ENCODE measurements around the gene SHISA9. TPM values are rescaled to one million over a fixed set of nuclear protein-coding genes. Genes with fewer than 3 reads are reported as not detected.

The SHISA9 gene
- total RNA-seq, 4 donors from 2014 or later: 3.6 to 10.8 (median 4.6) TPM

- Histone ChIP-seq H3K9me3 (peaks cover 0 to 4% (median 0%) of the 10 kb centered on the region in 4 donors), H3K4me1 (no peaks in the 10 kb centered on the region)
- 45% methylated on average over 2 of the region's 2 CpGs for WGBS
Observed at GRCh38 chr16:12964461-12964860, 63.1 kb downstream of the SHISA9 start.

GRCh38 chr16:12965274-12965804, 63.9 kb downstream of the SHISA9 start:
- Histone ChIP-seq H3K4me3 (no peak overlapping the region), H3K27ac (replicated peaks in 1 of 4) (no peak overlapping the region), H3K9me3 (peaks cover 0 to 4% (median 0%) of the 10 kb centered on the region in 4 donors), H3K4me1 (no peaks in the 10 kb centered on the region), H3K27me3 (peaks cover 0 to 5% (median 0%) of the 10 kb centered on the region in 4 donors), H3K36me3 (no peaks in the 10 kb centered on the region)
- TF ChIP-seq EP300 (IDR thresholded peaks at IDR 0.05): no peak
- no peak for TF ChIP-seq POLR2A (IDR thresholded peaks at IDR 0.05; ENCODE audit: low read depth)
- TF ChIP-seq POLR2AphosphoS5 (IDR thresholded peaks at IDR 0.05): no peak
- no peak for TF ChIP-seq CTCF (IDR thresholded peaks at IDR 0.05)
- DNase-seq (ENCODE audit: extremely low spot score): no peak
- intact Hi-C loops (cut with DNase I): no loop called here
- 71% methylated on average over 7 of the region's 7 CpGs for whole genome bisulfite sequencing

More at GRCh38 chr16:12964461-12964860, 63.1 kb downstream of the SHISA9 start:
- no peak for TF ChIP-seq POLR2A (IDR thresholded peaks at IDR 0.05; ENCODE audit: low read depth)
- TF ChIP-seq EP300 (IDR thresholded peaks at IDR 0.05): no peak
- TF ChIP-seq POLR2AphosphoS5 (IDR thresholded peaks at IDR 0.05): no peak
- no peak for DNase-seq (ENCODE audit: extremely low spot score)
- H3K27ac ChIP-seq (replicated peaks in 1 of 4): no peak overlapping the region
- H3K36me3 ChIP-seq: no peaks in the 10 kb centered on the region
- no peak overlapping the region for H3K4me3 ChIP-seq
- peaks cover 0 to 5% (median 0%) of the 10 kb centered on the region in 4 donors for H3K27me3 ChIP-seq
- intact Hi-C loops (cut with DNase I): no loop called here

- TF ChIP-seq POLR2AphosphoS5 (IDR thresholded peaks at IDR 0.05): no peak
- 6% methylated on average over 2 of the region's 2 CpGs for WGBS
- Histone ChIP-seq H3K4me3 (no peak overlapping the region), H3K9me3 (no peaks in the 10 kb centered on the region), H3K27me3 (peaks cover 0 to 13% (median 0%) of the 10 kb centered on the region in 4 donors), H3K27ac (replicated peaks in 1 of 4) (no peak overlapping the region), H3K4me1 (no peaks in the 10 kb centered on the region), H3K36me3 (no peaks in the 10 kb centered on the region)
- intact Hi-C loops (cut with DNase I): no loop called here
- DNase-seq (ENCODE audit: extremely low spot score): no peak
Observed at GRCh38 chr16:12971241-12971640, 69.8 kb downstream of the SHISA9 start.

GRCh38 chr16:12972246-12972645, 70.8 kb downstream of the SHISA9 start:
- peaks cover 0 to 13% (median 0%) of the 10 kb centered on the region in 4 donors for H3K27me3 ChIP-seq
- DNase-seq (ENCODE audit: extremely low spot score): no peak
- 98% methylated on average over 3 of the region's 3 CpGs for WGBS
- intact Hi-C loops (cut with DNase I): no loop called here
- H3K4me3 ChIP-seq: no peak overlapping the region
- H3K27ac ChIP-seq (replicated peaks in 1 of 4): no peak overlapping the region
- no peaks in the 10 kb centered on the region for H3K36me3 ChIP-seq
- no peak for TF ChIP-seq EP300 (IDR thresholded peaks at IDR 0.05)
- TF ChIP-seq POLR2AphosphoS5 (IDR thresholded peaks at IDR 0.05): no peak
- TF ChIP-seq CTCF (IDR thresholded peaks at IDR 0.05): no peak
- no peak for TF ChIP-seq POLR2A (IDR thresholded peaks at IDR 0.05; ENCODE audit: low read depth)
- no peaks in the 10 kb centered on the region for H3K4me1 ChIP-seq
- H3K9me3 ChIP-seq: no peaks in the 10 kb centered on the region

GRCh38 chr16:12975766-12976165, 74.4 kb downstream of the SHISA9 start:
- WGBS: 98% methylated on average over 3 of the region's 3 CpGs

GRCh38 chr16:12976496-12976895, 75.1 kb downstream of the SHISA9 start:
- Histone ChIP-seq H3K36me3 (no peaks in the 10 kb centered on the region), H3K9me3 (peaks cover 0 to 14% (median 4%) of the 10 kb centered on the region in 4 donors), H3K4me1 (no peaks in the 10 kb centered on the region), H3K27ac (replicated peaks in 1 of 4) (no peak overlapping the region), H3K4me3 (no peak overlapping the region), H3K27me3 (peaks cover 0 to 9% (median 0%) of the 10 kb centered on the region in 4 donors)
- intact Hi-C loops (cut with DNase I): no loop called here
- TF ChIP-seq POLR2A (IDR thresholded peaks at IDR 0.05; ENCODE audit: low read depth) (no peak), EP300 (IDR thresholded peaks at IDR 0.05) (no peak), CTCF (IDR thresholded peaks at IDR 0.05) (no peak), POLR2AphosphoS5 (IDR thresholded peaks at IDR 0.05) (no peak)
- WGBS: 69% methylated on average over 2 of the region's 2 CpGs
- no peak for DNase-seq (ENCODE audit: extremely low spot score)

More at GRCh38 chr16:12975766-12976165, 74.4 kb downstream of the SHISA9 start:
- Histone ChIP-seq H3K27me3 (peaks cover 0 to 13% (median 0%) of the 10 kb centered on the region in 4 donors), H3K4me1 (no peaks in the 10 kb centered on the region), H3K27ac (replicated peaks in 1 of 4) (no peak overlapping the region), H3K9me3 (peaks cover 0 to 6% (median under 1%) of the 10 kb centered on the region in 4 donors), H3K36me3 (no peaks in the 10 kb centered on the region), H3K4me3 (no peak overlapping the region)
- no peak for DNase-seq (ENCODE audit: extremely low spot score)
- no peak for TF ChIP-seq POLR2A (IDR thresholded peaks at IDR 0.05; ENCODE audit: low read depth)
- intact Hi-C loops (cut with DNase I): no loop called here

Data from esophagus muscularis mucosa (tissue), 4 donors.